ENCODE measurements around the gene TEAD1. TPM values are rescaled to one million over a fixed set of nuclear protein-coding genes. Genes with fewer than 3 reads are reported as not detected.
A peak's percentile ranks its signal among the peaks of the same experiment; 100 is the strongest.

TEAD1 gene
- total RNA-seq, 1 donor from 2014 or later: 55.3 TPM

- H3K9me3 ChIP-seq (ENCODE audit: control insufficient read depth in 3 of 3, low read length in 3 of 3): no peaks in the 10 kb centered on the region
- H3K36me3 ChIP-seq (ENCODE audit: control insufficient read depth in 3 of 3, insufficient read depth in 3 of 3, low read length in 3 of 3): no peaks in the 10 kb centered on the region
- H3K27me3 ChIP-seq (ENCODE audit: control insufficient read depth in 3 of 3, insufficient read depth in 3 of 3, low read length in 3 of 3): no peaks in the 10 kb centered on the region
- peak overlapping the region; percentile 27 for H3K27ac ChIP-seq (ENCODE audit: low read depth, low read length)
- peak overlapping the region in 1 of 3 donors; percentile 3 for H3K4me3 ChIP-seq (ENCODE audit: low read length in 3 of 3)
- H3K4me1 ChIP-seq (ENCODE audit: control insufficient read depth in 3 of 3, insufficient read depth in 3 of 3, low read length in 3 of 3): peaks cover 69 to 85% (median 79%) of the 10 kb centered on the region in 3 donors
- H3K9ac ChIP-seq (ENCODE audit: low read depth in 1 of 3, low read length in 3 of 3): no peak overlapping the region
Measured at GRCh38 chr11:12684315-12684714, 10.1 kb downstream of the TEAD1 start.

DNA sequence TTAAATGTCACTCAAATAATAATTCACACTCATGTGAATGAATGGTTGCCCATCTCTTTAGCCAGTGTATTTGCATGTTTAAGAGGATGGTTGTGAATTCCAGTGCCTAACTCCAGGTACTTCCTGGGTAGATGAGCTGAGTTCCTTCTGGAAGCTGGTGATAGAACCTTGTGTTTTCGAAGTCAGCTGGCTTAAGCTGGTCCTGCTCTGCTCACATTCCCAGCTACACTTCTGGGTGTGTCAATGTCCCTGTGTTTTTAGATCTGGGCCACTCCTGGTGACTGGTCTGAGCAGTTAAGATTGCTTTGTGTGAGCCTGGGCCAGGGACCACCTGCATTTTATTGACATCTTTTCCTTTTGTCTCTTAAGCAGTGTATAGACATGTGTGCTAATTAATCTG lies 10.6 kb downstream of the TEAD1 start:
- Histone ChIP-seq H3K36me3 (ENCODE audit: control insufficient read depth in 3 of 3, insufficient read depth in 3 of 3, low read length in 3 of 3) (no peaks in the 10 kb centered on the region), H3K4me1 (ENCODE audit: control insufficient read depth in 3 of 3, insufficient read depth in 3 of 3, low read length in 3 of 3) (peaks cover 70 to 87% (median 79%) of the 10 kb centered on the region in 3 donors), H3K9ac (ENCODE audit: low read depth in 1 of 3, low read length in 3 of 3) (peak overlapping the region in 2 of 3 donors; percentile 9 to 18), H3K4me3 (ENCODE audit: low read length in 3 of 3) (no peak overlapping the region), H3K9me3 (ENCODE audit: control insufficient read depth in 3 of 3, low read length in 3 of 3) (no peaks in the 10 kb centered on the region), H3K27me3 (ENCODE audit: control insufficient read depth in 3 of 3, insufficient read depth in 3 of 3, low read length in 3 of 3) (no peaks in the 10 kb centered on the region), H3K27ac (ENCODE audit: low read depth, low read length) (peak overlapping the region; percentile 27)

- Histone ChIP-seq H3K9me3 (ENCODE audit: control insufficient read depth in 3 of 3, low read length in 3 of 3) (no peaks in the 10 kb centered on the region), H3K27ac (ENCODE audit: low read depth, low read length) (no peak overlapping the region), H3K9ac (ENCODE audit: low read depth in 1 of 3, low read length in 3 of 3) (peak overlapping the region in 2 of 3 donors; percentile 9 to 18), H3K4me3 (ENCODE audit: low read length in 3 of 3) (no peak overlapping the region), H3K36me3 (ENCODE audit: control insufficient read depth in 3 of 3, insufficient read depth in 3 of 3, low read length in 3 of 3) (no peaks in the 10 kb centered on the region), H3K4me1 (ENCODE audit: control insufficient read depth in 3 of 3, insufficient read depth in 3 of 3, low read length in 3 of 3) (peaks cover 67 to 85% (median 75%) of the 10 kb centered on the region in 3 donors), H3K27me3 (ENCODE audit: control insufficient read depth in 3 of 3, insufficient read depth in 3 of 3, low read length in 3 of 3) (no peaks in the 10 kb centered on the region)
Measured at GRCh38 chr11:12685229-12685628, 11.0 kb downstream of the TEAD1 start.

- no peak overlapping the region for H3K9ac ChIP-seq (ENCODE audit: low read depth in 1 of 3, low read length in 3 of 3)
- H3K4me1 ChIP-seq (ENCODE audit: control insufficient read depth in 3 of 3, insufficient read depth in 3 of 3, low read length in 3 of 3): peaks cover 68 to 84% (median 79%) of the 10 kb centered on the region in 3 donors
- no peaks in the 10 kb centered on the region for H3K27me3 ChIP-seq (ENCODE audit: control insufficient read depth in 3 of 3, insufficient read depth in 3 of 3, low read length in 3 of 3)
- H3K4me3 ChIP-seq (ENCODE audit: low read length in 3 of 3): no peak overlapping the region
- H3K27ac ChIP-seq (ENCODE audit: low read depth, low read length): peak overlapping the region; percentile 29
- H3K9me3 ChIP-seq (ENCODE audit: control insufficient read depth in 3 of 3, low read length in 3 of 3): no peaks in the 10 kb centered on the region
- H3K36me3 ChIP-seq (ENCODE audit: control insufficient read depth in 3 of 3, insufficient read depth in 3 of 3, low read length in 3 of 3): no peaks in the 10 kb centered on the region
Measured at GRCh38 chr11:12686246-12687060, 12.2 kb downstream of the TEAD1 start.

- H3K36me3 ChIP-seq (ENCODE audit: control insufficient read depth in 3 of 3, insufficient read depth in 3 of 3, low read length in 3 of 3): no peaks in the 10 kb centered on the region
- H3K27ac ChIP-seq (ENCODE audit: low read depth, low read length): no peak overlapping the region
- H3K9ac ChIP-seq (ENCODE audit: low read depth in 1 of 3, low read length in 3 of 3): no peak overlapping the region
- no peak overlapping the region for H3K4me3 ChIP-seq (ENCODE audit: low read length in 3 of 3)
- H3K27me3 ChIP-seq (ENCODE audit: control insufficient read depth in 3 of 3, insufficient read depth in 3 of 3, low read length in 3 of 3): no peaks in the 10 kb centered on the region
- H3K4me1 ChIP-seq (ENCODE audit: control insufficient read depth in 3 of 3, insufficient read depth in 3 of 3, low read length in 3 of 3): peaks cover 68 to 78% (median 78%) of the 10 kb centered on the region in 3 donors
- no peaks in the 10 kb centered on the region for H3K9me3 ChIP-seq (ENCODE audit: control insufficient read depth in 3 of 3, low read length in 3 of 3)
Measured at GRCh38 chr11:12687216-12687623, 13.0 kb downstream of the TEAD1 start.

DNA sequence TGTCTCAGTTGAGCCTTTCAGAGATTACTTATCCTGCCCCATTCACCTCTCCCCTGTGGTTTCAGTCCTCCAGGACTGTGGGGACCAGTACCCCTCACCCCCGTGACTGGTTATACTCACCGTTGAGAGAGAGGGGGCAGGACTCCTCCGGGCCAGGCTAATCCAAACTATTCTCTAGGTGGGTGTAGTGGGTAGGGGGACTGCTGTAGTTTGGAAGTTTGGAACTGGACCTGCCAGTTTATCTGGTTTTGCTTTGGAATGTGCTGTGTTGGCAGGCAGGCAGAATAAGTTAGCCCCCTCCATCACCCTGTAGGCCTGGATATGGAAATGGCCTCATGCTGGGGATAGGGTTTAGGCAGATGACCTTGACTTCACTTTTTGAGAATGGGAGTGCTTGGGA lies 13.5 kb downstream of the TEAD1 start:
- H3K27me3 ChIP-seq (ENCODE audit: control insufficient read depth in 3 of 3, insufficient read depth in 3 of 3, low read length in 3 of 3): no peaks in the 10 kb centered on the region
- peaks cover 68 to 78% (median 75%) of the 10 kb centered on the region in 3 donors for H3K4me1 ChIP-seq (ENCODE audit: control insufficient read depth in 3 of 3, insufficient read depth in 3 of 3, low read length in 3 of 3)
- no peak overlapping the region for H3K9ac ChIP-seq (ENCODE audit: low read depth in 1 of 3, low read length in 3 of 3)
- H3K9me3 ChIP-seq (ENCODE audit: control insufficient read depth in 3 of 3, low read length in 3 of 3): no peaks in the 10 kb centered on the region
- H3K4me3 ChIP-seq (ENCODE audit: low read length in 3 of 3): no peak overlapping the region
- no peaks in the 10 kb centered on the region for H3K36me3 ChIP-seq (ENCODE audit: control insufficient read depth in 3 of 3, insufficient read depth in 3 of 3, low read length in 3 of 3)
- H3K27ac ChIP-seq (ENCODE audit: low read depth, low read length): peak overlapping the region; percentile 98

DNA sequence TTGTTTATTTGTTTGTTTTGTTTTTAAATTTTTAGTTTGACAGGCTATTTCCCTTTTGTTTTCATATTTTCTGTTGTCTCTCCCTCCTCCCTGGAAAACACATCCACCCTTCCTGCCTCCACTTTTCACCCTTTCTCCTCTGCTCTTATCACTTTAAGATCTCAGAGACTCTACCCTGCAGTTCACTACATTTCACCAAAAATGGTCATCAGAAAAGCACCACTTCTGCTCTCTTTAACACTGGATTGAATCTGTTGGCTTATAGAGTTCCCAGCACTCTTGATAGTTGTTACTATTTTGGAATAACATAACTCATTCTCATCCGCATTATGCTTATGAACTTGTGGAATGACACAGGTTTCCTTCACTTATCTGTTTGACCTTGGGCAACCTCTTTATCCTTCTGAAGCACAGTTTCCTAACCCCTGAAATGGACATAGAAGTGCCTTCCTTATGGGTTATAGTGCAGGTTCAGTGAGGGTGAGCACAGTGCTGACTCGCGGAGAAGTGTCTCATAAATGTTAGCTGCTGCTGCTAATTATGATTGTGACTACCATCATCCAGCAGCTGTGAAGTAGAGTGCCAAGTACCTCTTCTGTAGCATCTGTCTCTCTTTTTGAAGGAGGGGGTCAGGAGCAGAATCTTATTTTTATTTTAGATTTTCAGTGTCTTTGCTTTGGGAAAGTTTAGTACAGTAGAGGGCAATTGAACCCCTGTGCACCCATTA lies 15.0 kb downstream of the TEAD1 start:
- Histone ChIP-seq H3K27ac (ENCODE audit: low read depth, low read length) (peak overlapping the region; percentile 98), H3K36me3 (ENCODE audit: control insufficient read depth in 3 of 3, insufficient read depth in 3 of 3, low read length in 3 of 3) (no peaks in the 10 kb centered on the region), H3K4me1 (ENCODE audit: control insufficient read depth in 3 of 3, insufficient read depth in 3 of 3, low read length in 3 of 3) (peaks cover 72 to 80% (median 75%) of the 10 kb centered on the region in 3 donors), H3K9ac (ENCODE audit: low read depth in 1 of 3, low read length in 3 of 3) (peak overlapping the region; percentile 9 to 65 (median 32)), H3K9me3 (ENCODE audit: control insufficient read depth in 3 of 3, low read length in 3 of 3) (no peaks in the 10 kb centered on the region), H3K27me3 (ENCODE audit: control insufficient read depth in 3 of 3, insufficient read depth in 3 of 3, low read length in 3 of 3) (no peaks in the 10 kb centered on the region), H3K4me3 (ENCODE audit: low read length in 3 of 3) (no peak overlapping the region)

- Histone ChIP-seq H3K9ac (ENCODE audit: low read depth in 1 of 3, low read length in 3 of 3) (no peak overlapping the region), H3K36me3 (ENCODE audit: control insufficient read depth in 3 of 3, insufficient read depth in 3 of 3, low read length in 3 of 3) (no peaks in the 10 kb centered on the region), H3K27ac (ENCODE audit: low read depth, low read length) (peak overlapping the region; percentile 98), H3K9me3 (ENCODE audit: control insufficient read depth in 3 of 3, low read length in 3 of 3) (no peaks in the 10 kb centered on the region), H3K4me1 (ENCODE audit: control insufficient read depth in 3 of 3, insufficient read depth in 3 of 3, low read length in 3 of 3) (peaks cover 75 to 81% (median 78%) of the 10 kb centered on the region in 3 donors), H3K4me3 (ENCODE audit: low read length in 3 of 3) (no peak overlapping the region), H3K27me3 (ENCODE audit: control insufficient read depth in 3 of 3, insufficient read depth in 3 of 3, low read length in 3 of 3) (no peaks in the 10 kb centered on the region)
Measured at GRCh38 chr11:12690663-12691062, 16.4 kb downstream of the TEAD1 start.

DNA sequence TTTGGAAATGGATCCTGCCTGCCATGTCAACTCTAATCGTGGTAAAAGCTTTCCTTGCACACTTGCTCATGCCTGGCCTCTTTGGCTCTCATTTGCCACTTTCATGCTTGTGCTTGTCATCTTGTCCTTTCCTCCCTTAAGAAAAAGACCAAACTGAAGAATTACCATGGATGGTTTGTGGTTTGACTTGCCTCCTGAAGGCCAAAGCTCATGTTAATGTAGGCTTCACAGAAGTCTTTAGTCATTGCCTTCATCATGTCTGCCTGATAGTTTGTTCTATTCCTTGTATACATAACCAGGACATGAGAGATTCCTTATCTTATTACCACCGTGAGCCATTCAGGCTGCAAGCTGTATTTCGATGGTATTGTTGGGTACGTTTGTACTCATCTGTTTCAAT lies 17.3 kb downstream of the TEAD1 start:
- Histone ChIP-seq H3K27me3 (ENCODE audit: control insufficient read depth in 3 of 3, insufficient read depth in 3 of 3, low read length in 3 of 3) (no peaks in the 10 kb centered on the region), H3K36me3 (ENCODE audit: control insufficient read depth in 3 of 3, insufficient read depth in 3 of 3, low read length in 3 of 3) (no peaks in the 10 kb centered on the region), H3K4me1 (ENCODE audit: control insufficient read depth in 3 of 3, insufficient read depth in 3 of 3, low read length in 3 of 3) (peaks cover 79 to 86% (median 81%) of the 10 kb centered on the region in 3 donors), H3K9ac (ENCODE audit: low read depth in 1 of 3, low read length in 3 of 3) (peak overlapping the region in 1 of 3 donors; percentile 83), H3K9me3 (ENCODE audit: control insufficient read depth in 3 of 3, low read length in 3 of 3) (no peaks in the 10 kb centered on the region), H3K27ac (ENCODE audit: low read depth, low read length) (peak overlapping the region; percentile 98), H3K4me3 (ENCODE audit: low read length in 3 of 3) (no peak overlapping the region)
